Upper lobe of left lung (tissue), 4 donors: ENCODE measurements around the gene MRPL1.
"Not testable (repeated sequence)": the region's sequence is repeated elsewhere in the genome, so short reads cannot be mapped to it uniquely, and the experiment has no call there.

Source experiments
- CTCF ChIP-seq, 6 experiments: fragments of 450-650 bp in 4 of 6; fragments of 200-600 bp in 2 of 6; sonication (generic) in 2 of 6; IDR thresholded peaks; one replicate each; pipeline ENCODE4 v1.5.1; 2016 to 2019; ENCODE audit warnings: antibody characterized with exemption in 6 of 6
- POLR2A ChIP-seq, 4 donors: fragments of 450-650 bp; IDR thresholded peaks; one replicate each; pipeline ENCODE4 v1.5.1; 2016 to 2017; ENCODE audit warnings: antibody characterized with exemption in 4 of 4, mild to moderate bottlenecking in 2 of 4
- POLR2AphosphoS5 ChIP-seq, 2 donors: sonication (generic); formaldehyde crosslinking; IDR thresholded peaks; one replicate each; pipeline ENCODE4 v1.5.1; 2017; ENCODE audit warnings: antibody characterized with exemption in 2 of 2

- TF ChIP-seq CTCF, POLR2AphosphoS5, POLR2A (IDR thresholded peaks at IDR 0.05): not testable (repeated sequence)
These were observed 111.0 kb downstream of the MRPL1 start for GRCh38 chr4:77973657-77974056.
